ENCODE results near the gene CEP162. TPM values are rescaled to one million over a fixed set of nuclear protein-coding genes. Genes with fewer than 3 reads are reported as not detected.
"Not testable (repeated sequence)": the region's sequence is repeated elsewhere in the genome, so short reads cannot be mapped to it uniquely, and the experiment has no call there.

The CEP162 gene
- total RNA-seq, 1 donor from 2014 or later, result 4.4 TPM

GRCh38 chr6:84156306-84156705 is 71.1 kb downstream of the CEP162 start:
- DNase-seq (ENCODE audit: low read depth, low spot score), result no peak

GRCh38 chr6:84151669-84152068 is 75.8 kb downstream of the CEP162 start:
- DNase-seq (ENCODE audit: low read depth, low spot score), result no peak

GRCh38 chr6:84150705-84151104 is 76.7 kb downstream of the CEP162 start:
- DNase-seq (ENCODE audit: low read depth, low spot score), result no peak

- DNase-seq (ENCODE audit: low read depth, low spot score), result no peak
Observed at GRCh38 chr6:84141521-84141920, 85.9 kb downstream of the CEP162 start.

GRCh38 chr6:84139311-84139710 is 88.1 kb downstream of the CEP162 start:
- DNase-seq (ENCODE audit: low read depth, low spot score), result no peak

GRCh38 chr6:84137989-84138575 is 89.4 kb downstream of the CEP162 start:
- peak; percentile 54 for DNase-seq (ENCODE audit: low read depth, low spot score)

- DNase-seq (ENCODE audit: low read depth, low spot score), result no peak
Observed at GRCh38 chr6:84137051-84137375, 90.4 kb downstream of the CEP162 start.

GRCh38 chr6:84136364-84137050 is 90.9 kb downstream of the CEP162 start:
- DNase-seq (ENCODE audit: low read depth, low spot score), result no peak

GRCh38 chr6:84135291-84135690 is 92.2 kb downstream of the CEP162 start:
- DNase-seq (ENCODE audit: low read depth, low spot score), result no peak

- DNase-seq (ENCODE audit: low read depth, low spot score), result not testable (repeated sequence)
Observed at GRCh38 chr6:84133385-84133784, 94.1 kb downstream of the CEP162 start.

- not testable (repeated sequence) for DNase-seq (ENCODE audit: low read depth, low spot score)
Observed at GRCh38 chr6:84129588-84129987, 97.9 kb downstream of the CEP162 start.

- DNase-seq (ENCODE audit: low read depth, low spot score), result no peak
Observed at GRCh38 chr6:84123186-84123585, 104.3 kb downstream of the CEP162 start.

- no peak for DNase-seq (ENCODE audit: low read depth, low spot score)
Observed at GRCh38 chr6:84119277-84119676, 108.2 kb downstream of the CEP162 start.

GRCh38 chr6:84118191-84118590 is 109.3 kb downstream of the CEP162 start:
- DNase-seq (ENCODE audit: low read depth, low spot score), result no peak

- not testable (repeated sequence) for DNase-seq (ENCODE audit: low read depth, low spot score)
Observed at GRCh38 chr6:84114933-84115594, 112.4 kb downstream of the CEP162 start.

- DNase-seq (ENCODE audit: low read depth, low spot score), result not testable (repeated sequence)
Observed at GRCh38 chr6:84111351-84111750, 116.1 kb downstream of the CEP162 start.

GRCh38 chr6:84107495-84107894 is 119.9 kb downstream of the CEP162 start:
- DNase-seq (ENCODE audit: low read depth, low spot score), result no peak

- not testable (repeated sequence) for DNase-seq (ENCODE audit: low read depth, low spot score)
Observed at GRCh38 chr6:84105215-84105924, 122.1 kb downstream of the CEP162 start.

- DNase-seq (ENCODE audit: low read depth, low spot score), result no peak
Observed at GRCh38 chr6:84103029-84103428, 124.4 kb downstream of the CEP162 start.

GRCh38 chr6:84095156-84095555 is 132.3 kb downstream of the CEP162 start:
- no peak for DNase-seq (ENCODE audit: low read depth, low spot score)

- no peak for DNase-seq (ENCODE audit: low read depth, low spot score)
Observed at GRCh38 chr6:84093441-84094435, 133.7 kb downstream of the CEP162 start.

Data from pulmonary artery endothelial cell (primary cell).